ENCODE data around the gene MORN5.

DNA sequence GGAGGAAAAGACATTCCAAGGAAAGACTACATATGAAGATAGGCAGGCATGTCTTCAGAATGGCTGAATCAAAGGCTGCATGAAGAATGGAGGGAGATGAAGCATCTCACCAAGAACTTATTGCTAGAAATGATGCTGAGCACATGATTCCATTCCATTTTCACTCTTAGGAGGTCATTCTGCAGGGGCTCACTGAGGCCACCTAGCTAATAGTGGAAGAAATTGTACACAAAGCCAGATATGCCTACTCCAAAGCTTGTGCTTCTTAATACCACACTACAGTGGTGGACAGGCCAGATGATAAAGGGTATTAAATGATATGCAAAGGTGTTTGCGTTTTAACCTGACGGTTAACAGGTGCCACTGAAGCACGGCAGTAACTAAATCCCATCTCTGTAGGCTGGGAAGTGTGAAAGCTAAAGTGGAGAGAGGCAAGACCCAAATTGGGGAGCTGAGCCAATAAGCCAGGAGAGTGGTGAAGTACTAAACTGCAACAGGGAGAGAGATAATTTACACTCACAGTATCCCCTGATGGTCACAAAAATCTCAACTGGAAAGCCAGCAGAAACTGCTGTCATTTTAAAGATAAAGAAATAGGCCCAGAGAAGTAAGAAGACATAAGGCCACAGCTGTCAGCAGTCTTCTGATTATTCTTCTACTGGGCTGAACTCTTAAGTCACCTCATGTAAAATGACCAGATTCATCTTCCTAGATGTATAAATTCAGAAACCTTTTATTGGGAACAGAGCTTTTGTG lies 14.7 kb upstream of the MORN5 start:
- TF ChIP-seq, protein P1, sequence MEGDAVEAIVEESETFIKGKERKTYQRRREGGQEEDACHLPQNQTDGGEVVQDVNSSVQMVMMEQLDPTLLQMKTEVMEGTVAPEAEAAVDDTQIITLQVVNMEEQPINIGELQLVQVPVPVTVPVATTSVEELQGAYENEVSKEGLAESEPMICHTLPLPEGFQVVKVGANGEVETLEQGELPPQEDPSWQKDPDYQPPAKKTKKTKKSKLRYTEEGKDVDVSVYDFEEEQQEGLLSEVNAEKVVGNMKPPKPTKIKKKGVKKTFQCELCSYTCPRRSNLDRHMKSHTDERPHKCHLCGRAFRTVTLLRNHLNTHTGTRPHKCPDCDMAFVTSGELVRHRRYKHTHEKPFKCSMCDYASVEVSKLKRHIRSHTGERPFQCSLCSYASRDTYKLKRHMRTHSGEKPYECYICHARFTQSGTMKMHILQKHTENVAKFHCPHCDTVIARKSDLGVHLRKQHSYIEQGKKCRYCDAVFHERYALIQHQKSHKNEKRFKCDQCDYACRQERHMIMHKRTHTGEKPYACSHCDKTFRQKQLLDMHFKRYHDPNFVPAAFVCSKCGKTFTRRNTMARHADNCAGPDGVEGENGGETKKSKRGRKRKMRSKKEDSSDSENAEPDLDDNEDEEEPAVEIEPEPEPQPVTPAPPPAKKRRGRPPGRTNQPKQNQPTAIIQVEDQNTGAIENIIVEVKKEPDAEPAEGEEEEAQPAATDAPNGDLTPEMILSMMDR (IDR thresholded peaks at IDR 0.05) = no peak
- TF ChIP-seq POLR2AphosphoS5 (IDR thresholded peaks at IDR 0.05) (no peak), POLR2A (IDR thresholded peaks at IDR 0.05) (no peak)

Measured in breast epithelium (tissue), 3 donors.